Activated CD8-positive, alpha-beta memory T cell treated with anti-CD3 and anti-CD28 coated beads for 1 hour (primary cell): ENCODE measurements around the gene PLSCR4.

Source experiments
- DNase-seq, 2 donors: peaks; one replicate each; pipeline ENCODE4 v3.0.0-alpha.2; 2020; ENCODE audit warnings: low read depth in 1 of 2; ENCODE audit errors: extremely low read depth in 1 of 2

The PLSCR4 gene

DNA sequence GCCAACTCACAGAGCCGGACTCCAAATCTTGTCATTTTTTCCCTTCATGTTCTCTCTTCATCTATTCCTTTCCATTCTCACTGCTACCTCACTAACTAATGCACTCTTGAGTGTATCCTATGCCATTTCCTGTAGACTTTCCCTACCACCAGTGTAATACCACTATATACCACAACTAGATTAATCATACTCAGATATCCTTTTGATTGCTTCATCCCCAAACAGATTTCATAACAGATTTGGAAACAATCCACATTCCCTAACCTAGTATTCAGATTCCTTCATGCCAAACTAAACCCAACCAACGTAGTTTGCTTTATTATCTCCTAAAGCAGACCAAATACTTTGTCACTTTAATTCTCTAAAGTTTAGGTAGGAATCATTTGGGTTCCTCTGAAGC lies 87.3 kb downstream of the PLSCR4 start:
- no peak for DNase-seq

DNA sequence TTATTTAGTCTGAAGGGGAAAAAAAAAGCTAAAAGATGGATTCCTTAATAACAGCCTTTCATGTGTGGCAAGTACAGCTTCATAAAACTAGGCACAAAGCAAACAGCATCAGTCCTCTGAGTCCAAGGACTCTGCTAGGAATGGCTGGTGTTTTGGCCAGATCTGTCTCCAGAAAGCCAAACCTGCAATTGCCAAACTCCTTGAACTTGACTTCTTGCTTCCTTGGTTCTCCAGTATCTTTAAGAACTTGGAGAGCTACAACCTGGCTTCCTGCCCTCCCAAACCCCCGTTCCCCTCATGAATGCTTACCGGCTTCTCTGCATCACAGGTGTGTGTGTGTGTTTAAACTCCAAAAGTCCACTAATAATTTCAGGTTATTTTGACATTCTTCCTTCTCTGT lies 88.3 kb downstream of the PLSCR4 start:
- no peak for DNase-seq

DNA sequence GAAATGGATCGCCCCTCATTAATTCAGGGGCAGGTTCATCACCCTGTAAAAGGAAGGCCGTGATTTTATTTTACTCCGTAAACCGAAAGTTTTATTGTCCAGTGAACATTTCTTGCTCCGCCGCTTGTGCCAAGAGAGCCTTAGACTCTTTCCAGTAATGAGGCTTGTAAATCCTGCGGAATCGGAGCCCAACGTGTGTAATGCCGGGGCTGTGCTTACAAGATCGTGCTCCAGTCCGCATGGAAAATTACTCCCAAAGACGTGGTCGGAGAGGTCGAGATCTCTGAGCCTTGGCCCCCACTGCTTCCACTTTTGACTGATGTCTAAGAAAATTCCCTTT lies 89.3 kb downstream of the PLSCR4 start:
- DNase-seq, result no peak

DNA sequence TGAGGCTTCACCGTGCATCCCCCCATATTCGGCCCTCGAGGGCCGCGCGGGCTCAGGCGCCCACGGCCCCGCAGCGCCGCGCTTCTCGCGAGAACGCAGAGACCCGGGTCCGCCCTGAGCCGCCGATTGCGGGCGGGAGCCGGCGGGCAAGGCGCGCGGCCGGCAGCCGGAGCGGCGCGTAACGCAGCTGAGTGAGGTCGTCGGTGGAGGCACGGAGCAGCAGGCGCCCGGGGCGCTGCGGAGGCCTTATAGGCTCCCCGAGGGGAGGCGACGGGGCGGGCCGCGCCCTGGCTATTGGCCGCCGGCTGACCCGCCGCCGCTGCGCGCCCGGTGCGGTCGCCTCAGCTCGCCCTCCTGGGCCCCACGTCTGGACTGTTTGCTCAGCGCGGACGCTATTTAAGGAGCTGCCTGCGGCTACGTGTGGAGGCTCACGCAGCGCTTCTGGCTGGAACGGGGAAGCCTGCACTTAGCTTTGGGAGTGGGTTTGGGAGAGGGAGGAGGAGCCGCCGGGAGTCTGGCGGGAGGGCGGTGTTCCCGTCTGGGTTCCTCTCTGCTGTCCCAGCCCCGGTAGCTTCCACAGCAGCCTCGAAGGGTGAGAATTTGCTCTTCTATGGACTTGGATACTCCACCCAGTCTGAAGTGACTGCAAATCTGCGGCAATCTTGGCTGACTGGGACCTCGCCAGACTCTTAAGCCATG lies 89.8 kb downstream of the PLSCR4 start, which contains the start of gene PLOD2:
TSS of gene PLOD2 (minus strand) at position 221 of the 699 bp plus-strand sequence. CDS start at position 26, 195 bp downstream.
- no peak for DNase-seq

DNA sequence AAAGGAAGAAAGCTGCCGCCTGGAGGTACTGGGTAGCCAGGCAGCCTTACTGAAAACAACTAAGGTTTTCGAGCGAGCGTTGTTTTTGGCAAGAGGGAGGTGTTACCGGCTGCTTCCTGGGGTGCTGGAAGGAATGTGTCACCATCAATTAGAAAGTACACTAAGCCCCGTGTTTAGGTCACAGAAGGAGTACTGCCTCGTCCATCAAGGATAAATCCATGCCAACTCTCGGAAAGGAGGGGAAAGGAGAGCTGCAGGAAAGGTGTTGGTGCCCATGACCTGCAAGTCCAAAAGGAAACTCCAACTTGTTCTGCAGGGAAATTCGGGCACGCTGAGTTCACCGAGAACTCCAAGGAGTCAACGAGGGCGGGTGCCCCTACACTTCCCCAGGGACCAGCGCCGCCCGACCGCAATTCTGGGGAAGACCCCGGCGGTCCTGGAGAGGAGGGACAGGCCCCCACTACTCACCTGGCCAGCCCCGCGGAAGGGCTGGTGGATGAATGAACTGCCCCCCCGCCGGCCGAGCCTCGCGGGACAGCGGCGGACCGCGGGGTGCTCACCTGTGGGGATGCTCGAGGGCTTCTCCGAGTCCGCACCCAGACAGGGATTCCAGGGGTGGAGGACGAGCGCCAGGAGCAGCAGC lies 90.5 kb downstream of the PLSCR4 start:
- no peak for DNase-seq

DNA sequence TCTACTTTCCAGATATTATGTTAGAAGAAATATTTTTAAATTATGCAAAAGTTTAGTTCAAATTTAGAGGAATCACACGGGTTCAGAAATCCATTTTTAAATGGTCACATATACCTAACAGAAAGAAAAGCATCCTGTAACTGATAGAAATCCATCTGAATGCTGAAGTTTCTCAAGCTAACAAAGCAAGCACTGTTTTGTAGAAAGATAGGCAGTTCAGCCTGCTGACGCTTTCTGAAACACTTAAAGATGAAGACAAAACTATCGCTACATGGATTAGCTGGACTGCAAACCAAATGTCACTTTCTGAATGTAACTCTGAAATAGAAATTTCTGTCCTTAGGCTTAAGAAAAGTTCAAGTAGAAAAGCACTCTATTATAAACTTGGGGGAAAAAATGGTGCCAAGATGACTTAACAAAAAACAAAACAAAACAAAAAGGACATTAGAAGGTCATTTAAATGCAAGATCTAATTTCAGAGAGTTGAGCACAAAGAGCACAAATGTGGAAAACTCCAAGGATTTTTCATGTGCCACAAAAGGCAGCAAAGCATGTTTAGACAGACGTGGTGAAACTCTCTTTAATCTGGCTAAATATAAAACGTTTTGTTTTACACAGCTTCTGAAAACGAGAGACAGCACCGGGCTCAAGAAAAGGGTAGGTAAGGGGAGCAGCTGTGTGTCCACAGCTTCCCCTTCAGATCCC lies 91.1 kb downstream of the PLSCR4 start:
- no peak for DNase-seq

DNA sequence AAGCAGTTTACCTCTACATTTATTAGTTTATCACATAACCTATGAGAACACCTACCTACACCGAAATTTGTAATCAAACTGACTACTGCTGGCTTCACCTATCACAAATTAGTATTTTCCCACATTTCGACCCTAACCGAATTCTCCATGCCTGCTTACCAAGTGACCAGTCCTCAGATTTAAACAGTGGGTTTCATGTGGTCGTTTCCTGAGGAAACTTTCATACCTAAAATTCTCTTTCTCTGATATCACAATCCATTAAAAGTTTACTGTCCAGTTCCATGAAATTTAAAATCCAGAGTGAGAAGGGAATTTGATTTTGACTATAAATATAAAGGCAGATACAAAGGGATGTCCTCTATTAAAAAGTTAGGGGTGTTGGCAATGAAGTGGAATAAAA lies 91.9 kb downstream of the PLSCR4 start:
- DNase-seq, result no peak

DNA sequence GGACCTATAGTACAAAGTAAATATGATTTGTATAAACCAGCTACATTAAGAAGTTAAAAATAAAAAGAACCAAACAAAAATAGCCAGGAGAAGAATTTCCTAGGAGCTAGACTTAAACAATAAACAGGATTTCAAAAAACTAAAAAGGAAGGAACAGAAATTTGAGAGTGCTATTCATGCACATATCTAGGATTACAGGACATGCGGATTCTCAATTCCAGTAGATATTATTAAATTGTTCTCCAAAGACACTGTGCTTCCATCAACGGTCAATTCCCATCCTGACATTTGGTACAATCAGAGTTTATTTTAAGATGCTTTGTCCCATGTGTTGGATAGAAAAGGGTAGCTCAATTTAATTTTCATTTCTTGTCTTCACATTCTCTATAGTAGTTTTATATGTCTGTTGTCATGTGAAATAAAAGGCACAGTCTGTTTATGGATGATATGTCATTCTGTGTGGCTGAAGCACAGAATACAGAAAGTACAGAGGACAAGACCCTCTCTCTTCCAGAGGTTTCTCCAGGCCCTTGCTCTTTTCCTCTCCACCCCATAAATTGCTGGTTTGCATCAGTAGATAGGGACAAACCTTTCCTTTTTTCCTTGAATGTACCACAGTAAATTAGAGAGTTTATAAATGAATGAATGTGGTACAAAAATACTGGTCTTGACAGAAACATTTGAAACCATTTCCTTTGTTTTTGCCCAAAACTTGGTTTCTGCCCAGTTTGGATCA lies 93.4 kb downstream of the PLSCR4 start:
- DNase-seq, result no peak

DNA sequence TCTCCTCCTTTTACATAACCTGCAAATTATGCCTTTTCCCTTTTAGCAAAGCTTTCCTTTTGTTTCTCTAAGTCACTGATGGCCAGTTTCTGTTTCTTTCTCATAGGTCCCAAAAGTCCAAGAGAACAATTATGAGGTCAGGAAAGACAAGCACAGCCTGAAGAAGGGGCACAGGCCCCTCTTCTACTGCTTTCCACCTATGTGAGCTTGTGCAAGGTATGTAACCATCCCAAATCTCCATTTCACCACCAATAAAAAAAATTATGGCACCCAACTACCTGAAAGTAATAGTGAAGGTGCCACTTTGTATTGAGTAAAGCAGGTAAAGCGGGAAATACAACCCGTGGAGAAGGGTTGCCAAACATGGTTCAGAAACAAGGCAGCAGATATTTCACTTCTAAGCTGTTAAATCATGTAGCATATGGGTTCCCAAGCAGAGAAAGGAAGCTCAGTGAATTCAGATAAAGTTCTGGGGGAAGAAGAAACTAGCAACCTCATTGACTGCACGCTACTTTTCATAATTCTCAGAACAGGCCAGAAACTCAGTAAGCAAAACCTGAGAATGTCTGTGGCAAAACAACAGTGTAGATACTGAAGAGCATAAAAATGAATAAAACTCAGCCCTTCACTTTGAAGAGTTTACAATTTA lies 94.1 kb downstream of the PLSCR4 start:
- no peak for DNase-seq

DNA sequence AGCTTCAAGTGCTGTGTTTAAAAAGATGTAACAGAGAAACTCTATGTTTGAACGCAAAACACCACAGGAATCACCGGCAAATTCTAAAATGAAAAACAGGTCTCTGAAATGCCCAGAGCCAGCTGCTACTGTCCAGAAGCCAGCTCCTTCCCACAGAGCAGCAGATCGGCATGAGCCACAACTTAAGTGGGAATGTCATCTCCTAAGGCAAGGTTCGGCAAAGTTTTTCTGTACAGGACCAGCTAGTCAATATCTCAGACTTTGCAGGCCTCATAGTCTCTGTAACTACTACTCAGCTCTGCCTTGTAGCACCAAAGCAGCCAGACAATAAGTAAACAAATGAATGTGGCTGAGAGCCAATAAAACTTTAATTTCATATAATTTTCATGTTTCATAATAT lies 94.8 kb downstream of the PLSCR4 start:
- DNase-seq, result no peak

DNA sequence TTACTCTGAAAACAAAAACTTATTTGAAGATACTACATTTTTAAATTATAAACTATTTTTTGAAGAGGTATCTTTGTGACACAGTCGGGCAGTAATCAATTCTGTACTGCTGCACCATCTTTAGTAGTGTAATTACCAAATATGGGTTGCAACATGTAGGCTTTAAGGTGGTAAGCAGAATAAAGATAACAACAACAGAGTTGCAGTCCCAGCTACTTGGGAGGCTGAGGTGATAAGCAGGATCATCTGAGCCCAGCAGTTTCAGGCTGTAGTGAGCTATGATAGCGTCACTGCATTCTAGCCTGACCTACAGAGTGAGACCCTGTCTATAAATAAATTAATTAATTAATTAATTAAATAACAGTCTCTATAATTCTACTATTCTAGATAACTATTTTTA lies 95.9 kb downstream of the PLSCR4 start:
- no peak for DNase-seq

DNA sequence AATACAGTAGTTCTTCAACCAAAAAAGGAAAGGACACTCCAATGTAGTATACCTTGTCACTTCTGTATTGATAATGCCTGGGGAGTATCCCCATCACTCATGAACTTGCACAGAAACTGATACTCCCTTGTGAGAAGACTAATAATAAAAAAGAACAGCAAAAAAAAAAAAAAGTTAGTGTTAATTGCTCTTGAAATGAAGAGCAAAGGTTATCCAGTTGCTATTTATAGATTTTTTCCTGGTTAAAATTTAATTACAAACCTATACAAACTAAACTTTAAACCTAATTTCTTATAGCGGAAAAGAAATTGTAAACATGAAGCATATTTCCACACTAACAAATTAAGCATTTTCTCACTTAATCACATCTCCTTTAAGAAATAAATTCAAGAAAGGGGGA lies 96.6 kb downstream of the PLSCR4 start:
- DNase-seq, result no peak

DNA sequence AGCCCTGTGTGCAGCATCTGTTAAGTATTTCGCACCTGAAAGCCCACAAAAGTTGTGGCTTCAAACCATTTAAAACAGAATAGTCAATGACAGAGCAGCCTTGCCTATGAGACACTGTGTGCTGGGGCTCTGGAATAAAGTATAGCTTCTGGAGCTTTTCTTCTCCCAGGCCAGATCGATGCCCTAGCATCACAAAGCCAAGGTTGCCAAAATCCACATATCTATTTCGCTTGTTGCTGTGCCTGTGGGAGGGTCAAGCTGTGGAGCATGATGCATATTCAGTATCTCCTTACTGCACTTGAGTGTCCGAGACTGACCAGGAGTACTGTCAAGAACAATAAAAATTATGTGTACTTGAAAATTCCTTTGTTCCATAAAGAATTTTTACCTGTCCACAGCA lies 97.5 kb downstream of the PLSCR4 start:
- DNase-seq, result no peak

DNA sequence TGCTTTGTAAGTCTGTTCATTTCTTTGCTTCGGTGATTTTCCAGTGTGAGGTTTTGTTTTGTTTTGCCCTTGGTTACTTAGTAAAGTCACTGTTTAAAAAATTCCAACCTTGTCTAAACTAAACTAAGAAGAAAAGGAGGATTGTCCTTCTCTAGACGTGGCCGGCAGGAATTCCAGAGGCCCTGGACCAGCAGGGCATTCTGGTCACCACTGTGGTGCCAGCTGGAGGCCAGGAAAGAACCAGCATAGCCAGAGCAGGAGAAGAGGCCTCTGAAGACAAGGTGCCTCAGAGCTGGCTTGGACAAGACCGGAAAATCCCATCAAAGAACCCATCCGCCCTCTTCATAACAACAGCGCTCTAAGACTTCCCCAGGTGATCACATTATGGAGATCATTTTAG lies 98.1 kb downstream of the PLSCR4 start:
- DNase-seq, result no peak

DNA sequence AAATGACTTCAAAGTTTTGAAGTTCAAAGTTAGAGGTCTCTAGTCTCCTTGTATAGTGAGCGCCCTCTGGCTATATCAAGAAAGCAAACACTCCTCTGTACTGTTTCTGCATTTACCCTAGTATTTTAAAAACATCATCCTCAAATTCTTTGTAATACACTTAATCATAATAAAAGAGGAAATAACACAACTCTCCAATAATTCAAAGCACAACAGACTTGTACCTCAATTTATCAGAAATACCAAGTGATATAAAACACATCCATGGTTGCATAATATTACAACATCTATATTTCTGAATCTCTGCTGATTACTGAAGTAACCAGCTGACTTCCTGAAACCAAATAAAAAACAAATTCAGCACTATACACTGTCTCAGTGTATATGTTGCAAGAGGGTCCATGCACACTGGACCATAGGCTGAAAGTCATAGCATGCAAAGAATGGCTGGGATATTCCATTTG lies 102.4 kb downstream of the PLSCR4 start:
- DNase-seq, result no peak

DNA sequence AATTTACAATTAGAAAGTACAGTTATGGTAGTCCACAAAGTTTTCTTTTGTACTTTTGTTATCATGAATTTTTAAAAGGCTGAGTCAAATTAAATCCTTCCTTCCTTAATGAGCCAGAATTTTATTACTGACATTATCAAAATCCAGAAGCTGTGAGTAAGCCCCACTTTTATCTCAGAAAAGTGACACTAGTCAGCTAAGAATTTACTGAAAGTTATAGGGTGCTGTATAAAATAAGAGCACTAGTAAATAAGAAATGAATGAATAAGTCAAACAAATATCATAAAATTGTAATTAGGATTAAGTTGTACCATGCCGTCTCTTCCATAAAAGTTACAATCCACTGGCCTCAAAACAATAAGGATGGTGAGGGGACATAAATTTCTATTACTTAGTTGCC lies 105.3 kb downstream of the PLSCR4 start:
- no peak for DNase-seq

DNA sequence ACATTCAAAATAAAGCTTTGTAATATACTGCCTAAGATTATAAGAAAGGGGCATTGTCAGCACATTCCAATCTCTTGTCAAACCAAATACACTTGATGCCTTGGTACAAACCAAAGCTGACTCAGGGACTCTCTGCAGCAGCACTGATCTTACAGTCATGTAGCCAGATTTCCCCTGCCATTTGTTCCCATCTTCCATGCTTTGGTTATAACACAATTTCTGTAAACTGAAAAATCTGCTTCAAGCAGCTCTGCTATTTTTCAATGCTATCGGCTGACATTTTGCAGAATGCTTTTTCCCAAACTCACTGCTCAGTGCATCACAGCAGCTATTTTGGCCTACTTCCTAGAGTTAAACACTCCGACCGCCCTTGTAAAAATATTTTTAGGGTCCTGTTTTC lies 108.1 kb downstream of the PLSCR4 start:
- no peak for DNase-seq
